ENCODE measurements around the gene PRSS2. TPM values are rescaled to one million over a fixed set of nuclear protein-coding genes. Genes with fewer than 3 reads are reported as not detected.
"Not testable (repeated sequence)": the region's sequence is repeated elsewhere in the genome, so short reads cannot be mapped to it uniquely, and the experiment has no call there.

Gene PRSS2
- total RNA-seq, result not detected in 2 replicates

DNA sequence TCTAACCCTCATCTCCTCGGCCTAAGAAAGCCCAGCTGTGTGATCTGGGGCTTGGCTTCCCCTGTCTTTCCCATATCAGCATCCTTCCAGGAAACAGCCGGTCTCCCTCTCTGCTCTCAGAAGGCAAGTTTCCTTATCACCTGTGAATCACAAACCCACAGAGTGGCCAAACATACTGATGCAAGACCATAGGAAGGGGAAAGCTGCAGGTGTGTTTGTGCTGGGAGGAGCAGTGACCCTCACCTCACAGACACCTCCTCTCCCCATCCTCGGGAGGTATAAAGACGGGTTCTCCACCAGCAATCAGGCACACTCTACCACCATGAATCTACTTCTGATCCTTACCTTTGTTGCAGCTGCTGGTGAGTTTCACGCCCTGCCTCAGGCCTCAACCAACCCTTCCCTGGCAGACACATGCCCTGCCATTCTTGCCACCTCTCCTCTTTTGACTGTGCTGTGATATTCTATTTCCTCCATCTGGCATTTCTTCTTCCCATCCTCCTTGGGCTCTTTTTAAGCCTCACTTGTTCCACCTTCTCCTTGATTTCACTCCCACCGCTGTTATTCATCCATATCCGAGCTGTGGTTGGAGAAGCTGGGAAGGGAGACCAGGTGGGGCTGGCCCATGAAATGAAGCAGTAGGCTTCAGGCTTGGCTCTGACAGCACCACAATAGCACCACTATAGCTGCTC is at the start of gene PRSS2:
Gene PRSS2 (plus strand): TSS at position 310 of the 692 bp plus-strand sequence. CDS start 13 bp downstream, at position 323.
- intact Hi-C loops (cut with micrococcal nuclease), result no loop called here

DNA sequence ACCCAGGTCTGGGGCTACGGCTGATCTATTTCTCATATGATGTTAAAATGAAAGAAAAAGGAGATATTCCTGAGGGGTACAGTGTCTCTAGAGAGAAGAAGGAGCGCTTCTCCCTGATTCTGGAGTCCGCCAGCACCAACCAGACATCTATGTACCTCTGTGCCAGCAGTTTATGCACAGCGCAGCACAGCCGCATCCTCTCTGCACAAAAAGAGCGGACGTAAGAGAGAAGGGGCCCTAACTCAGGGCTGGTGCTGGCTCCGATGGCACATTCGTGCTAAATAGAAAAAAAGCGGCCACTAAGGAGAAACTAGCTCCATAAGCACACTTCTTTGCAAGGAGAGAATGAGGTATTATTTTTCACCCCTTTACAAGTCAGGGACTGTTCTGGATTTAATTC is 49.8 kb upstream of the PRSS2 start:
- intact Hi-C loops (cut with micrococcal nuclease), result no loop called here

DNA sequence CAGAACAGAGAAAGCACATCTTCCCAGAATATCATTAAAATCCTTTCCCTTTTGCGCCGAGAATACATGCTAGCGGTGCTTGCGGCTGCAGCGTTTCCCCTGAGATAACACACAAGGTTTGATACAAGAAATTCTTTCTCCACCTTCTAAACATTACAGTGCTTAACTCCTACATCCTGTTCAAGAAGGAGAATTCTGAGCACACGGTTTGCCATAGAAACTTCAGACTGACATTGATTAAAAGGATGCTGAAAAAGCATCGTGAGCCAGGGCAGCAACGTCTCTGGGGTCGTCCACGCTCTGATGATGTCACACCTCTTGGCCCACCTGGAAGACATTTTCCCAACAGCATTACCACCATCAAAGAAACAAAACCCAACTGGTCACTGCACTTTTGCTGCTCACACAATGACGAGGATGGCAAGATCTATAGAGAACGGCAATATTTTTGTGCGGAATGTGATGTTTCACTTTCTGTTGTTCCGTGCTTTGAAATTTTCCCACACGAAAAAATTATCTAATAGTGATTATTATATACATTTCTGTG is 48.4 kb upstream of the PRSS2 start:
- intact Hi-C loops (cut with micrococcal nuclease), result no loop called here

DNA sequence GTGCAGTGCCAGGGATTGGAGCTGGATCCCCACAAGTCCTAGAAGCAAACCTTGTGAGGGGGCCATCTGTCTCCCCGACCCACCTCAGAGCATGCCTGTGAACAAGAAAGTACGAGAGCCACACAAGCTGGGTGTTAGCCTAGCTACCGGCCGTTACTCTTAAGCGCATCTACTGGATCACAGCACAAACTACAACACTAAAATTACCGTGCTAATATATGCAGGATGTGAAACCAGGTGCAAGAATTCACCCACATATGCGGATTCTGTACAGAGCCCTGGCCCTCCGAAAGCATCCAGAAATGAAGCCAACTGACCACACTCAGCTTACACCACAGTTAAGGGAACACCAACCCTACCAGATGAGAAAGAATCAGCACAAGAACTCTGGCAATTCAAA is 37.5 kb upstream of the PRSS2 start:
- intact Hi-C loops (cut with micrococcal nuclease), result no loop called here

DNA sequence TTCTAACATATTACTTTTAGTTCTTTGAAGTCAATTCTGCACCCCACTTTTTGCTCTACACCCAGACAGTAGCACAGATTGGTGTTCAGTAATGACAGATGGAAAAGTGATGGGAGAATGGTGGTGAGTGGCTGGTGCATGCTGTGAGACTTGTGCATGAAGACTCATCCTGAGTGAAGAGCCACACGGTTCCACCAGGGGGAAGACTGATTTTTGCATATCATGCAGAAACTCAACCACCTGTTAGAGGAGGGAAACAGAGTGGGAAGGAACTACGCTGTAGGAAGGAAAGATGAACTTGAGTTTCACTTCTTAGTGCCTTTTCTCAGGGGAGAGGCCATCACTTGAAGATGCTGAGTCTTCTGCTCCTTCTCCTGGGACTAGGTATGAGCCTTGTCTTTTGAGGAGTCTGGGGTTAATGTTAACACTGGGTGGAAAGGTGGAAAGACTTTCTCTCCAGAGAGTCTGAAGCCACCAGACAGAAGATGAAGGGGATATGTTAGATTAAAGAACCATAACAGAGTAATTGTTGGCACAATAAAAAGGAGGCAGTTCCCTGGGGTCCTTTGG is 30.8 kb upstream of the PRSS2 start:
- intact Hi-C loops (cut with micrococcal nuclease), result no loop called here

DNA sequence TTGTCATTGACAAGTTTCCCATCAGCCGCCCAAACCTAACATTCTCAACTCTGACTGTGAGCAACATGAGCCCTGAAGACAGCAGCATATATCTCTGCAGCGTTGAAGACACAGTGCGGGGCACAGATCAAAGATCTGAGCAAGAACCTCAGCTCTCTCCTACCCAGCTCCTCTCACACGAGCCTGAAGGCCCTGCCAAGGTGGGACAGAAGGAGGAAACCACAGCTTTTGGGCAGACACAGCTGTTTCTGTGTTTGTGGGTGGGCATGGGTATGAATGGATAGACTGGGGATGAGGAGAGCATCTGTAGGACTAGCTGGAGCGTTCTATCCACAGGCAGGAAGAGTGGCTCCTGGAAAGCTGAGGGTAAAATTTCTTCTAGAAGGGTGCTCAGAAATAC is 30.0 kb upstream of the PRSS2 start:
- intact Hi-C loops (cut with micrococcal nuclease), result no loop called here

DNA sequence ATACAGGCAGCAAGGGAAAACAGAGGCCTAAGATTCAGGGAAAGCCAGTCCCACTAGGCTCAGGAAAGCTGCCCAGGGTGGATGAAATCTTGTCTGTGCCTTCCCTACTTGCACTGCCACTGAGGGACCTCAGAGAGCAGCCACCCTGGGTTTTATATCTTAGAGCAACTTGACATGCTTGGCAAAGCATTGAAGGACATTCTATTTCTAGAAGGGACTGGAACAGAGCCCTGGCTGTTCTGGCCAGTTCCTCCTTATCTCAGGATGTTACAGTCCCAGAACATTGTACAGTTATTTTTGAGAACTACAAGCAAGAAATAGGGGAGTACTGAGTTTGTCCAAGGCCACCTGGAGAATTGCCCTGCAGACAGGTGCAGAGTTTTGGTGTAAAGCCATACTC is 28.8 kb upstream of the PRSS2 start:
- intact Hi-C loops (cut with micrococcal nuclease), result not testable (repeated sequence)

DNA sequence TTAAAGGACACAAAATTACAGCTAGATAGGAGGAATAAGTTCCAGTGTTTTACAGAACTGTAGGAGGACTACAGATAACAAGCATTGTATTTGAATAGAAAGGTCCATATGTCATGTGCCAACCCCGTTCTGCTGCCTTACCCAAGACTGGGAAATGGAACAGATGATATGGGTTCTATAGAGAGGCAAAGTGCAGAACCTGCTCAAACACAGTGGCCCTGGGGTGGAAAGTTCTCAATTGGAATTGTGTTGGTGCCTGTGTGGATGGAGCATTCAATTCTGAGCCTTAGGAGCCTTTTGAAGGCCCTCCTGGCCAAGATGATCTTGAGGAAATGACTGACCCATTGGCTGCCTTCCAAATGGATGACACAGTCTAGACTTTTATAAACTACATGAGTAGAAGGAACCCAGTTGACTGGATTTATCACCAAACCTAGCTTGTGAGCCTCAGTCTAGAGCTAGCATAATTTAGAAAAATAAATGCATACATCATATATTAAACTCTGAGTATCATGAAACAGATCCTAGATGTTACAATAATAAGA is 25.6 kb upstream of the PRSS2 start:
- intact Hi-C loops (cut with micrococcal nuclease), result no loop called here

DNA sequence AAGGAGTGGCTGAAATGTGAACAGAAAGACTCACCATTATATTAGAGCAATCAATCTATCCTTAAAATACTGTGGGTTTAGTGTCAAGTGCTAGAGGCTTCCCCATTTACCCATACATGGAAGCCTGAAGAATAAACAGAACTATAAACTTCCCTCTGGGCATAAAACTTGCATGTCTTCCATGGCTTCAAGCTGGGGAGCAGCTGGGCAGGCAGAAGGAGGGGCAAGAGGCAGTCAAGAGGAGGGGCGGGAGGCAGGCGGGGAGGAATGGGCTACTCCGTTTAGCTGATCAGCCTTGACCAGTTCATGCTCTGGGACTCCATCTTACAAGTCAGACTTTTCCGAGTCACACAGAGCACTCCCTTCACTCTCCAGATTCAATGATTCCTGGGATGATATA is 25.0 kb upstream of the PRSS2 start:
- intact Hi-C loops (cut with micrococcal nuclease), result no loop called here

DNA sequence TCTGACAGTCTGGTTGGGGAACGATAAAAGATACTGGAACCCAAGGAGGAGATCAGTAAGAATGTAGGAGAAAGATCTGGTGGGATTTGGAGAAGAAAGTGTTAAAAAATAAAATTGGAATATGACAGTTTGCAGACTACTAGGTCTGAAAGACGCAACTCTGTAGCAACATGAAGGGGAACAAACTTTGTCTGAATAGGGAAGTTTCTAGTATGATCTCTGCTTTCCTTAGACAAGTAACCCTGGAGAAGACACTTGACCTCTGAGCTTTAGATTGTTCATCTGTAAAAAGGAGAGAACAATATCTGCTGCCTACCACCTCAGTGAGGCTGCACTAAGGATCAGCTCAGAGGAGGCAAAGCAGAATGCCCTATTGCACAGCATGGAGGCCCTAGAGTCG is 24.5 kb upstream of the PRSS2 start:
- intact Hi-C loops (cut with micrococcal nuclease), result no loop called here

DNA sequence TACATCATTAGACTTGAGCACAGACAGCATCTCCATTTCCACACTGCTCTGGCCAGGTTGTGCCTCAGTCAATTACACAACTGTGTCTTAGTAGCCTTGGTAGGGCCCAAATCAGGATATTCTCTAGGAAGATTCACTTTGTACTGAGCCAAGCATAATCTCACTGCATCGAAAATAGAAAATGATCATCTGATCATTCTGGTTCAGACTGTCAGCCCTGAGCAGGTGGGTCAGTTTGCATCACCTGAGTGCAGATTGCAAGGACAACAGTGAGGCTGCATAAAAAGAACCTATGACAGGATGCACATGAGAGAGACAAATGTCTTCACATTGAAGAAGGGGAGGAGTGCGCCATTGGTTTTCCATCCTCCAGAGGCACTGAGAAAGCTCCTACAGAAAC is 22.4 kb upstream of the PRSS2 start:
- intact Hi-C loops (cut with micrococcal nuclease), result not testable (repeated sequence)

DNA sequence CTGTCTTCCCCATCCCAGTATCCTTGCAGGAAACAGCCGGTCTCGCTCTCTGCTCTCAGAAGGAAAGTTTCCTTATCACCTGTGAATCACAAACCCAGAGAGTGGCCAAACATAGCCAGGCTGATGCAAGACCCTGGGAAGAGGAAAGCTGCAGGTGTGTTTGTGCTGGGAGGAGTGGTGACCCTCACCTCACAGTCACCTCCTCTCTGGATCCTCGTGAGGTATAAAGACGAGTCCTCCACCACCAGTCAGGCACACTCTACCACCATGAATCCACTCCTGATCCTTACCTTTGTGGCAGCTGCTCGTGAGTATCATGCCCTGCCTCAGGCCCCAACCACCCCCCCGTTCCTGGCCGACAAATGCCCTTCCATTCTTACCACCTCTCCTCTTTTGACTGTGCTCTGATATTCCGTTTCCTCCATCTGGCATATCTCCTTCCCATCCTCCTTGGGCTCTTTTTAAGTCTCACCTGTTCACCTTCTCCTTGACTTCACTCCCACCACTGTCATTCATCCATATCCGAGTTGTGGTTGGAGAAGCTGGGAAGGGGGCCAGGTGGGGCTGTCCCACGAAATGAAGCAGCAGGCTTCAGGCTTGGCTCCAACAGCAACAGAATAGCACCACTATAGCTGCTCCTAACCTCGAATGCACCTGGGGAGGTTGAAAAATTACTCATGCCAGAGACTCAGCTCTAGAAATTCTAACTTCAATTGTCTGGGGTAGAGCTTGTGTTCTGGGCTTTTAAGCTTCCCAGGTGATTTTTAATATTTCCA is 21.4 kb upstream of the PRSS2 start, which contains the start of gene PRSS1:
Gene PRSS1 (plus strand): TSS at position 255 of the 776 bp plus-strand sequence. CDS start 13 bp downstream, at position 268.
- intact Hi-C loops (cut with micrococcal nuclease), result no loop called here

DNA sequence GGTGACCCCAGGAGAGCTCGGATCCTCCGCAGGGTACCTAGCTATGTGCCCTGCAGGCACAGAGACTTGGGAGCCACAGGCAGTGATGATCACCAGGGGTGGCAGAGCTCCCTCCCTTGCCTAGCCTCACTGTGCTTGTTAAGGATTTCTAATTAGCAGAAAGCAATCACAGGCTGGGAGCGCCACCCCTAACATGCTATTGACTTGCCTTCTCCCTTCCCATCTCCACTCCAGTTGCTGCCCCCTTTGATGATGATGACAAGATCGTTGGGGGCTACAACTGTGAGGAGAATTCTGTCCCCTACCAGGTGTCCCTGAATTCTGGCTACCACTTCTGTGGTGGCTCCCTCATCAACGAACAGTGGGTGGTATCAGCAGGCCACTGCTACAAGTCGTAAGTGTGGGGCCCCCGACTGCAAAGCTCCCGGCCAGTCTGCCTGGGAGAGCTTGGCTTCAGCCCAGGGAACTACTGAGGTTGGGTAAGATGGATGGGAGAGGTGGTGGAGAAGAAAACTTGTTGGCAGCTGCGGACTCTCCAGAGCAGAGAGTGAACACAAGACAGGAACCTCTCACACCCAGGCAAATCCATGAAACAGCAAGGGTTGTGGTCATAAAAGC is 20.3 kb upstream of the PRSS2 start:
- intact Hi-C loops (cut with micrococcal nuclease), result no loop called here

DNA sequence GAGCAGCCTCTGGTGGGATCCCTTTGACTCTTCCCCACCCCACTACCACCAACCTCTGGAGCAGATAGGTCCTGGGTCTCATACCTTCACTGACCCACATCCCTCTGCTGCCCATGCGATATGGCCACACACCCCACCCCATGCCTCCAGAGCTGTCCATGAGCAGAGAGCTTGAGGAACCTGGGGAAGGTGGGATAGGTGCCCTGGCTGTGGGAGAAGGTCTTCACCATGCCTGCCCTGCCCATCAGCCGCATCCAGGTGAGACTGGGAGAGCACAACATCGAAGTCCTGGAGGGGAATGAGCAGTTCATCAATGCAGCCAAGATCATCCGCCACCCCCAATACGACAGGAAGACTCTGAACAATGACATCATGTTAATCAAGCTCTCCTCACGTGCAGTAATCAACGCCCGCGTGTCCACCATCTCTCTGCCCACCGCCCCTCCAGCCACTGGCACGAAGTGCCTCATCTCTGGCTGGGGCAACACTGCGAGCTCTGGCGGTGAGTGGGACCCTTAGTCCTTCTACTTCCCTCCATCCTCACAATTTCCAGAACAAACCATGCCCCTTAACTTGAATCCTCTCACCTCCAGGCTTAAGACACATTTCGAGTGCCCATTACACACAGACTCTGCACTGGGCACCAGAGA is 19.1 kb upstream of the PRSS2 start:
- intact Hi-C loops (cut with micrococcal nuclease), result not testable (repeated sequence)

DNA sequence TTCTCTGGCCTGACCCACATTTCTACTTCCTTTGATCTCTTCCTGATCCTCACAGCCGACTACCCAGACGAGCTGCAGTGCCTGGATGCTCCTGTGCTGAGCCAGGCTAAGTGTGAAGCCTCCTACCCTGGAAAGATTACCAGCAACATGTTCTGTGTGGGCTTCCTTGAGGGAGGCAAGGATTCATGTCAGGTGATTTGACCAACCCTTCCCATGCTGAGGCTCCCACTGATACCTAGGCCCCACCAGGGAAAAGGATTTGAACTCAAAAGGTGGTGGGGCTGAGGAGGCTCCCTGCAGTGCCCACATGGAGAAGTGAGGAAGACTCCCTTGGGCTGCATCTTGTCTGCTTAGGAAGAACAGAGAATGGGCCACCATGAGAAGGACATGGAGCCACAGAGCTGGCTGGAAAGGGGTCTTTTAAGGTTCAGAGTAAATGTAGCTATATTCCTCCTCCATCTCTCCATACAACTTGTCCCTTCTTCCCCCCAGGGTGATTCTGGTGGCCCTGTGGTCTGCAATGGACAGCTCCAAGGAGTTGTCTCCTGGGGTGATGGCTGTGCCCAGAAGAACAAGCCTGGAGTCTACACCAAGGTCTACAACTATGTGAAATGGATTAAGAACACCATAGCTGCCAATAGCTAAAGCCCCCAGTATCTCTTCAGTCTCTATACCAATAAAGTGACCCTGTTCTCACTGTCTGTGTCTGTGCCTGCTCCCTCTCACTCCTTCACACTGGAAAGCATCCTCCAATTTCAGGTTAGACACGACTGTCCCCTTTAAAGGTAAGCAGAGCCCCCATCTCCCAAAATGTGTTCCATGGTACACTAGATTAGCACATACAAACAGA is 18.2 kb upstream of the PRSS2 start:
- intact Hi-C loops (cut with micrococcal nuclease), result no loop called here

DNA sequence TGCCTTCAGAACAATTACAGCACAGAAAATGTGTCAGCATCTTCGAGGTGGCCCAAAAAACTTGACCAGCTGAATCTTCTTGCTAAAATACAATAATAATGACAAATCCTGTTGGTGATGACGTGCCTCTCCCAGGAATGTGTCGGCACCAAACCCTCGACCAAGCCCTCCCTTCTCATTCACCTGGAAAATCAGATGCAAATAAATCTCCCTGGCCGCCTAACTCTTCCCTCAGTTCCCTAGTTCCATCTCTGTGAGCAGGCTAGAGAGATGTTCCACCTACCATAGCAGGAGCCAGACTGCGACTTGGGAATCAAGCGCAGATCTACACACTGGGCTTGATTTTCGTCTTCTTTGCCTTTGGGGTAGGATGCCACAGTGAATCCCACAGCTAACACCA is 17.4 kb upstream of the PRSS2 start:
- intact Hi-C loops (cut with micrococcal nuclease), result no loop called here

DNA sequence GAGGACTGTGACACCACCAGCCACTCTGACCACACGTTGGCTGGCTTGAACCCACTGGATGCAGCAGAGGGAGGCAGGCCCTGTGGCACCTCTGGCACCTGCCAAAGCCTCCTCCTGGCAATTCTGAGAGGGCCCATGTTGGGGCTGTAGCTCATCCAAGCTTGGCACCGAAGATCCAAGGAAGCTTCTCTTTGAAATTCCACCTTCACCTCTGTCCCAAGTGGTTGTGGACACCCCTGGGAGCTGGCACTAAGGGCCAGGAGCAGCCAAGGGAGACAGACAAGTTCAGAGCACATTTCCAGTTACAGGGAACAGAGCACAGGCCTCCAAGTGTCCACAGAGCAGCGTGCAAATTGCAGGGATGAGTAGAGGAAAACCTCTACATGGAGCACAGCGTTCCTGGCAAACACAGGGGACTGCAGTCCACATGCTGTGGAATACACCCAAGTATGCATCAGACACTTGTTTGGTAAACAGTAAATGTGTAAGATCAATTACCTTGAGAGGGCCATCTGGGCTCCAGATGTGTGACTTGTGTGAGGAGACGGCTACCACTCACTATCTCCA is 16.8 kb upstream of the PRSS2 start:
- intact Hi-C loops (cut with micrococcal nuclease), result not testable (repeated sequence)

DNA sequence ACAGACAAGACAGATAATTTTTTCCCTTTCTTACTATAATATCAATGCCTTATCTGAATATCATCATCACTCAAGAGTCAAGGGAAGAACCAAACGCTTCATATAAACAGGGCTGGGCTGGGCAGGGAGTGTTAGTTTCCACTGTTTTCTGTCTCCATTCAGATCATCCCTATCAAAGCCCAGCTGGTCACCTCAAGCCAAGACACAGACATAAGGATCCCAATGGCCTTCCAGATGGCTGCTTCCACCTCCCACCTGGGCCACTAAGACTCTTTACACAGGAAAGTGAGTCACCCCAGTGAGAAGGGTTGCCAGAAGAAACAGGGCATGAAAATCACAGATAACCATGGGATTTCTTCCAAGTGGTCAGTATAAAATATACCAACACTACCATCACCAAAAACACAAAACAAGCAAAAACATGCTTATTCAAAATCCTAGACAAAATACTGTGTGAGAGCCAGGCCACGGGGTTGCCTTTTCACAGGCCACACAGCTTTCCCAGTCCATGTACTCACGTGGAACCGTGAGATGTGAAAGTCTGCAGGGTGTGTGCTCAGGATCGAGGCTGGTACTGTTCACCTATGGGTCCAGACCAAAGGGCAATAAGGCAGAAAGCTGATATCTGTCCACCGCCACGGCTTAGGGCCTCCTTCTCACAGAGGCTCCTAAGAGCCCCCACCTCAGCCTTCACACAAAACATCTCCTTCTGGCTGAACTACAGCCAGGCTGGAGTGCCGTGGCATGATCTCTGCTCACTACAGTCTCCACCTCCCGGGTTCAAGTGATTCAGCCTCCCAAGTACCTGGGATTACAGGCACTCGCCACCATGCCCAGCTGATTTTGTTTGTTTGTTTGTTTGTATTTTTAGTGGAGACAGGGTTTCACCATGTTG is 15.8 kb upstream of the PRSS2 start:
- intact Hi-C loops (cut with micrococcal nuclease), result no loop called here

DNA sequence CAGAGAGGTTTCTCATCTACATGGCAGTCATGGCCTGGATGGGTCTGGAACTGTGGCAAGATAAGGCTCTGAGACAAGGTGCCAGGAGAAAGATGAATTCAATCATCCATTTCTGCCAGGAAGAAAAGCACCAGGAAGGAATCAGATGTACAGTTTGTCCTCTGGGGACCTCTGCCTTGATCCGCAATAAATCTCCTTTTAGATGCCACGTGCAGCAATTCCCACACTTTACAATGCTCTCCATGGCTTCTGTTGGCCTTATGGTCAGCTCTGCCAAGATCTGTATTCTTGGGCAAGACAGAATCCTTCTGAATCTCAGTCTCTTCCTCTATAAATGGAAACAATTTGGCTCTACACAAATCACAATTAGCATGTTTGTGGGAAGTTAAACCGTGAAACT is 12.5 kb upstream of the PRSS2 start:
- intact Hi-C loops (cut with micrococcal nuclease), result not testable (repeated sequence)
